ENCODE data around the gene ARHGEF10L.

Gene ARHGEF10L

GRCh38 chr1:17711941-17712340 is 172.4 kb downstream of the ARHGEF10L start:
- no peak overlapping the region for H3K27ac ChIP-seq
- no peak for TF ChIP-seq ZFX (IDR thresholded peaks at IDR 0.05)
- TF ChIP-seq CTCF (conservative IDR thresholded peaks at IDR 0.05): no peak

GRCh38 chr1:17713993-17714392 is 174.5 kb downstream of the ARHGEF10L start:
- no peak for TF ChIP-seq CTCF (conservative IDR thresholded peaks at IDR 0.05)
- TF ChIP-seq ZFX (IDR thresholded peaks at IDR 0.05): no peak
- no peak overlapping the region for H3K27ac ChIP-seq

- no peak overlapping the region for H3K27ac ChIP-seq
- TF ChIP-seq CTCF (conservative IDR thresholded peaks at IDR 0.05) (no peak), ZFX (IDR thresholded peaks at IDR 0.05) (no peak)
Observed at GRCh38 chr1:17717594-17718535, 178.4 kb downstream of the ARHGEF10L start.

- no peak overlapping the region for H3K27ac ChIP-seq
Observed at GRCh38 chr1:17719874-17720273, 180.4 kb downstream of the ARHGEF10L start.

GRCh38 chr1:17721444-17721843 is 181.9 kb downstream of the ARHGEF10L start:
- no peak for TF ChIP-seq CTCF (conservative IDR thresholded peaks at IDR 0.05)
- TF ChIP-seq ZFX (IDR thresholded peaks at IDR 0.05): no peak

More at GRCh38 chr1:17719874-17720273, 180.4 kb downstream of the ARHGEF10L start:
- no peak for TF ChIP-seq ZFX (IDR thresholded peaks at IDR 0.05)
- TF ChIP-seq CTCF (conservative IDR thresholded peaks at IDR 0.05): no peak

GRCh38 chr1:17723684-17724083 is 184.2 kb downstream of the ARHGEF10L start:
- TF ChIP-seq CTCF (conservative IDR thresholded peaks at IDR 0.05) (no peak; the same call in 1 of the 2 replicates), ZFX (IDR thresholded peaks at IDR 0.05) (no peak)
- H3K27ac ChIP-seq: no peak overlapping the region

More at GRCh38 chr1:17721444-17721843, 181.9 kb downstream of the ARHGEF10L start:
- H3K27ac ChIP-seq: no peak overlapping the region

- TF ChIP-seq CTCF (conservative IDR thresholded peaks at IDR 0.05): no peak
- no peak for TF ChIP-seq ZFX (IDR thresholded peaks at IDR 0.05)
- no peak overlapping the region for H3K27ac ChIP-seq
Observed at GRCh38 chr1:17724150-17724549, 184.7 kb downstream of the ARHGEF10L start.

Measured in C4-2B (cell line).